Measurements from ENCODE around the gene ATF3.

Gene ATF3, protein sequence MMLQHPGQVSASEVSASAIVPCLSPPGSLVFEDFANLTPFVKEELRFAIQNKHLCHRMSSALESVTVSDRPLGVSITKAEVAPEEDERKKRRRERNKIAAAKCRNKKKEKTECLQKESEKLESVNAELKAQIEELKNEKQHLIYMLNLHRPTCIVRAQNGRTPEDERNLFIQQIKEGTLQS

GRCh38 chr1:212608392-212608958 lies at the start of gene ATF3:
TSS of gene ATF3 (plus strand) at chr1:212608761. CDS start at chr1:212615022, 6,261 bp downstream.
- peak; percentile 99 for DNase-seq

- no peak for DNase-seq
Measured at GRCh38 chr1:212559929-212560328, 48.6 kb upstream of the ATF3 start.

DNA sequence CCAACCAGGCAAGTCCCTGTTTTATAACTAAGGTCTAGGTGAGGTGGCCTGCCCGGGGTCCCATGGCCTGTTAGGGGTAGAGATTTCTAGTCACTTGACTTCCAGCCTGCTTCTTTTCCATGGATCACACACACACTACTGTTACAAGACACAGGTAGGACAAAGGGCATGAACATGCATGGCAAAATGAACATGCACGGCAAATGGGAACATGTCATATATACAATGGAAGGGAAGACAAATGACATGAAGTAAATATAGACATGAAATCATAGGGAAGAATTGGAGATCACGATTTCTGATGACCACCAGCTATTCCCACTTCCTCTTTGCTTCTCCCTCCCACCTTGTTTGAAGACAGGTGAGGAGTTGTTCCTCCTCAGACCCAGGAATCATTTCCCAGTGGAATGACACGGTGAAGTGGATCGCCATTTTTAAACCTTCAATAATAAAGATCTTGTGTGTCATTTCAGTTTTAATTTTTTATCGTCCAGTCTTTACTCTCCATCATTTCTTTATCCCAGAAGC lies 47.6 kb upstream of the ATF3 start:
- no peak for DNase-seq

DNA sequence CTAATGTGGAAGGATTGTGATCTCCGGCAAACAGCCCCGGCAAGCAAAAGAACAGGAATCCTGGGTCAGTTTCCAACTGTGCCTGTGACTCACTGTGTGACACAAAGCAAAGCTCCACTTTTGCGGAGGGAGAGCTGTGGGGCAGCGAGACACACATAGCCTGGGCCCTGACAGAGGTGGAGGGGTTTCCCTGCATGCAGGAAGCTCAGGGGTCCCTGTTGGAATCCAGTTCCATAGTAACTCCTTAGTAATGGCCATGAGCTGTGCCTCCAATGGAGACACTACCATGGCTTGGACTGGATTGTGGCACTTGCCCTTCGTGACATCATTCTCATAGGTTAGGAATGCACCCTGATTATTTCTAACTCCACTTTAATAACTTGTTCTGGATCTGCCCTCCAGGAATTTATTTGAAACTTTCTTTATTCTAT lies 47.0 kb upstream of the ATF3 start:
- DNase-seq: no peak

DNA sequence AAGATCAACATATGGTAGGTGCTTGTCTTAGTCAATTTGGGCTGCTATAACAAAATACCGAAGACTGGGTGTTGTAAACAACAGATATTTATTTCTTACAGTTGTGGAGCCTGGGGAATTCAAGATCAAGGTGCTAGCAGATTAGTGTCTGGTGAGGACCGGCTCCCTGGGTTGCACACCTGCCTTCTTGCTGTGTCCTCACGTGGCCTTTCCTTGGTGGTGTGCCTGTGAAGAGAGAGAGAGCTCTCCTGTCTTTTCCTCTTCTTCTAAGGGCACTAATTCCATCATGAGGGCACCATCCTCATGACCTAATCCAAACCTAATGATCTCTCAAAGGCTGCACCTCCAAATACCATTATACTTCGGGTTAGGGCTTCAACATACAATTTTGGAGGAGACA lies 45.8 kb upstream of the ATF3 start:
- no peak for DNase-seq

DNA sequence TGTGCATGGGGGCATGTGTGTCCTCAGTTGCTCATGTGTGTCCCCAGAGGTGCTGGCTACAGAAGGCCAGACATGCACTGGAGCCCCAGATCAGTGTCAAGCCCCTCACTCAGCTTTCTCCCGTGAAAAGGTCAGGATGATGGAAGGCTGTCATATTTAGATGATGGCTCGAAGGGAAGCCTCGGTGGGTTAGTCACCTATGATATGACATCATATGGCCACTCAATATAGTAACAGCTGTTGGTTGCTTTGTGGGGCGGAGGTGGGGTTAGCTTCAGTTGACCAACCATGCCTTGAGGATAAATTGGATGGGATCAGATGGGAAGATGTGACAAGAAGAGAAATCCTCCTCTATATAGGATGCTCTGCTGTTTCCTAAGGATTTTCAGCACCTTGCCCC lies 43.5 kb upstream of the ATF3 start:
- DNase-seq: no peak

DNA sequence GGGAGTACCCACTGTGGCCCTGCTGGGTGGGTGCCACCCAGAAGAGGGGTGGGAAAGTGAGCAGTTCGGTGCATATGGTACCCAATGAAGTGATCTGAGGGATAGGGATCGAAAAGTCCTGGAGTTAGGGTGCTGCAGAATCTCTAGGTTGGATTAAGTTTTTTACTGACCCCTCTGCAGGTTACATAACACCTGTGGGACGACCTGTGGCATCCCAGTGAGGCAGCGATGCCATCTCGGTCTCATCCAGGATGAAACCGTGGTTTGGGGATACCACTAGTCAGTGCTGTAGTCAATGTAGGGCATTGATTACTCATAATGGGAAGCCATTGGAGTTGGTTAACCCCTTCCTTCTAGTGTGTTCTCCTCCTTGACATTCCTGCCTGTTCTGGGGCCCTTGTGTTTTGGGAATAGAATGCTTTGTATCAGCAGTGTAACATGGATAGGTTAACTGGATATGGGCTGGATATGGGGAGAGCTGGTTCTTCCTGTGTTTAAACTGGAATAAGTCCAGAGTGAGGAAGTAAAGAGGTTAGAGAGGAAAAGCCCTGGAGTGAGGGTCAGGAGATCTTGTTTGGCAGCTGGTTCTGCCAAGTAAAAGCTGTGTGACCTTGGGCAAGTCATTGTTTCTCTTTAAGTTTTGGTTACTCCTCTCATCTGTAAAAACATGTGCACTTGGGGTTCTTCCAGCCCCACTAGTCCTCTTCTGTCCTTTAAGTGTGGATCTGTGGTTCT lies 42.8 kb upstream of the ATF3 start:
- DNase-seq: peak; percentile 30

DNA sequence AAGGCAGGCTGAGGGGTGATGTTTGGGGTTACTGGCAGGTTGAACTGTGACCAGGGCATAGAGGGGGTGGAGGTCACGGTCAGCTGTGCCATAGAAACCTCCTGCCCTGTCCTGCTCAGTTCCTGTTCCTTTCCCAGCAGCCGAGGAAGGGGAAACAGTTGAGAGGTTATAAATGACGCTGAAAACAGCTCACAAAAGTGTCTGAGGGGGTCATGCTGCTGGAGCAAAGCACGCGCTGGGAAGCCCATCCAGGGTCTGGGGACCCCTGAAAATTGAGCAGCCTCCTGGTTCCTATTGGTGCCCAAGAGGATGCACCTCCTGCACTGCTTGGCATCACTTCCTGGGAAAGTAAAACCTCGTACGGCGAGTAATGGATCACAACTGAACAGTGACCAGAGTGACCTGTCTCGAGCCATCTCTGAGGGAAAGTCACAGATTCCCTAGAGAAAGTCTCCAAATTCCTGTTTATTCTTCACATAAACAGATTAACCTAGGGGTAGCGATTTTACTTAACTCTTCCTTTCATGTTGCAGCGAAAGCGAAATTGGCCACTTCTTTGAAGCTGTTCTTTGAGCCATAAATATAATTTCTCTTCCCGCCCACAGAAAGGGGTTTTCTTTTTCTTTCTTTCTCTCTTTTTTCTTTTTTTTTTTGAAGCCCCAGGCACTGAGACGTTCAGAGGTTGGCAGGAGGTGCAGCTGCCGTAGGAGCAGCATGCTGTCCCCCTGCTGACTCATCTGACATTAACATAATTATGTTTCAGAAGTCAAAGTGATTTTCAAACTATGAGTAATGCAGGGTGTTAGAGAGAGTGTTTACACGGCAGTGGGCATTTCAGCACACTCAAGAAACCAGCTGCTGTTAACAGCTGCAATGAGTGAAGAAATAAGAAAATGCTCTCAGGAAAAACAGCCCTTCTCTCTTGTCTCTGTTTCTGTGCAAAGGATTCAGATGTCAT lies 41.8 kb upstream of the ATF3 start:
- peak; percentile 96 for DNase-seq

- DNase-seq: no peak
Measured at GRCh38 chr1:212567638-212568037, 40.9 kb upstream of the ATF3 start.

DNA sequence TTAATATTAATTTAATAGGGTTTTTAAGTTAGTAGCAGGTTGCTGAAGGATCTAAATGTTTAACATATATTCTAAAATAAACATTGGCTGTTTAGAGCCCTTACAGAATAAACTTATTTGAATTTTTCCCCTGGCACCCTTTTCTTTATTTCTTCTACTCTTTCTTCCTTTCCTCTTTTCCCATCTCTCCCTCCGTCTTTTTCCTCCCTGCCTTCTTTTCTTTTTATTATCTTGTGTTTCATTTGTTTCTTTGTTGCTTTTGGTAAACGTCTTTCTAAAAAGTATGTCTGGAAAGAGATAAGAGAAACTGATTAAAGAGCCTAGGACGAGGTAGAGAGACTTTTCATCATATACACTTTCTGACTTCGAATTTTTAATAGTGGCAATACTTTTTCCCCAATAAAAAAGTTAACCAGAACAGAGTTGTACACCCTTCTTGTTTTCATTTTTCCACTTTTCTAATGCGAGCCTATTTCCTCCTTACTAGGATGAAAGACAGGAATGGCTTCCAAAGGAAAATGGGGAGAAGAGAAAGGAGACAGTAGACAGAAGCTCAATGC lies 39.5 kb upstream of the ATF3 start:
- no peak for DNase-seq

DNA sequence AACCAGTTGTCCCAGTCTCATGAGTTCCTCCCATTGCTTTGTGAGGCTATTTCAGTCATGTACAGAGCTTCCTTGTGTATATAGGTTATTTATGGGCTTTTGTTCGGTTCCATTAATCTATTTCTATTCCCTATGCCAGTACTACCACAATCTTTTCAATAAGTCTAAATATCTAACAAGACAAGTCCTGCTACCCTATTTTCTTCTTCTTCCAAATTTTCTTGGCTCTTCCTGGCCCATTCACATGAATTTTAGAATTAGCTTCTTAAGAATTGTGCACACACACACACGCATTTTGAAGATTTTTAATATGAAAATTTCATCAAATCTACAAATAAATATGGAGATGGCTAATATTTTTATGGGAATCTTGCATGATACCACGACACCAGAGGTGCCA lies 33.8 kb upstream of the ATF3 start:
- no peak for DNase-seq

DNA sequence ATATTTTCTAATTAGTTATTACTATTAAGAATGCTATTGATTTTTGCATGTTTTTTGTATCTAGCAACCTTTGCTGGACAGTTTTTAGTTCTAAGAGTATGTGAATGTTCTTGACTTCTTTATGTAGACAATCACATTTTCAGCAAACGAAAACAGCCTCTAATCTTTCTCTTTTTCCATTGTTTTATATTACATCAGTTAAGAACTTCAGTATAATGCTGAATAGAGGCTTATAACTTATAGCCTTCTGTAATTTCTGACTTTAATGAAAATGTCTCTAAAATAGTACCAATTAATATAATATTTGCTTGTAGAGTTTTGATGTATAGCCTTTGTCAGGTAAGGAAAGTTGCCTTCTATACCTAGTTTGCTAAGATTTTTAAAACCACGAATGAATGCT lies 33.2 kb upstream of the ATF3 start:
- no peak for DNase-seq

DNA sequence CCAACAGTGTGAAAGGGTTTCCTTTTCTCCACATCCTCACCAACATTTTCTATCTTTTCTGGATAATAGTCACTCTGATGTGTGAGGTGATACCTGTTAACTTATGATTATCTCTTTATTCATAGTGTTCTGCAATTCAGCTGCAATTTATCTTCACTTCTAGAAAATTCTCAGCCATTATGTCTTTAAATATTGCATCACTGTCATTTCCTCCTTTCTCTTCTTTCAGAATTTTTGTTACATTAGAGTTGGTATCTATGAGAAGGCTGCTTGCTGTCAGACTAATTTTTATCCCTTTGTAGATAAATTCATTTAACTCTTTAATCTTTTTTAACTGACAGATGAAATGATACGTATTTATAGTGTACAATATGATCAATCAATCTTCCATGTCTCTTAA lies 30.5 kb upstream of the ATF3 start:
- DNase-seq: no peak

- DNase-seq: no peak
Measured at GRCh38 chr1:212581034-212581433, 27.5 kb upstream of the ATF3 start.

DNA sequence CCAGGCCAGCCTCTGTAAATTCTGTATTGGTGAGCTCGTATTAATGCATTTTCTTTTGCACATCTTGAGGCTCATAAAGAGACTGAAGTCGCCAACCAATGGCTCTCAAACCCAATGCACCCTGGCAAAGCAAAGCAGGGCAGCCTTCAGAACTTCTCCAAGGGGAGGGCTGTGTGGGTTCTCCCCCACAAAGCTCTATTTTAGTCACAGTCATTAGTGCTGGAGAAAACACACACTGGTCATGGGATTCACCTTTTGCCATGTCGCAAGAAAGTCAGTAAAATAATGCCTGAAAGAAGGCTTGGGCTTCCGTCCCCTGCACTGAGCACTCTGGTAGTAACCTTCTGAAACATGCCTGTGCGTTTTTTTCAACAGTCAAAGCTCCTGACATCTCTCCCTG lies 26.3 kb upstream of the ATF3 start:
- no peak for DNase-seq

DNA sequence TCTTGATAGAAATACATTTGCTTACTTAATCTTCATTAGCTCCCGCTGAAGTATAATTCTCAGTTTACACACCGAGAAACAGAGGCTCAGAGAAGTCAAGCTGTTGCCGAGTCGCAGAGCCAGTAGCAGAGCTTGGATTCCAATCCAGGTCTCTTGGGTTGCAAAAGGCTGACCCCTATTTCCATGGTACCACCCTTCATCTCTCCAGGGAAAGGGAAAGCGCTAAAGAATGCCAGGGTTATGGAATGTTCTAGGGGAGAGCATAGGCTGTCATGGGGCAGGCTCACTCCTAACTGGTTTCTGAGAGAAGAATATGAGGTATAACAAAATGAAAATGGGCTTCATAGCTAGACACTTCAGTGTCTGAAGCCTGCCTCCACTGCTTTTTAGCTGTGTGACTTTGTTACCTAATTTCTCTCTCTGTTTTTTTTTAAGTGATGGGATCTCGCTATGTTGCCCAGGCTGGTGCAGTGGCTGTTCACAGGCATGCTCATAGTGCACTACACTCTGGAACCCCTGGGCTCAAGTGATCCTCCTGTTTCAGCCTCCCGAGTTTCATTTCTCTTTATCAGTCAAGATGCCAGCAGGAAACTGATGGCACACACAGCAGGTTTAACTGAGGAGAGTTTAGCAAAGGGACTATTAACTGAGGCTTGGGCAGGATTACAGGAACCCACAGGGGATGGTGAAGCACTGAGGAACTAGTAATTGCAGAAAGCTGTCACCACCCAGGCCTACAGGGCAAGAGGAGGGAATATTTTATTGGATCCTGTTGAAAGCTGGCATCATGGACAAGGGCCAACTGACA lies 25.5 kb upstream of the ATF3 start:
- peak; percentile 44 for DNase-seq

DNA sequence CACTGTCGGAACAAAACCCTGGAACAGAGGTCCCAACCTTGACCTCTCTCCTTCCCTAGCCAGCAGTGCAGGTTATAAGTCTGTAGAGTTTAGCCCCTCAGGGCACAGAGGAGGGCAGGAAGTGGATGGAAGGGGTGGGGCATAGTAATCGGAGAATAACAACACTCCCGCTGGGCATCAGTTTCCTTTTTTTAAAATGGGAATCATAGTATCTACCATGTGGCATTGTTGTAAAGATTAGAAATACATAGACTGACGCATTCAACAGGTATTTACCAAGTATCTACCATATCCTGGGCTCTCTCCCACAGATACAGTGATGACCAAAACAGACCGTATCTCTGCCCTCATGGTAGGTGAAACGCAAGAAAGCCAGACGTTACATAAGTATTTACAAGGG lies 24.9 kb upstream of the ATF3 start:
- peak; percentile 53 for DNase-seq

GRCh38 chr1:212584092-212584886 lies 24.3 kb upstream of the ATF3 start:
- DNase-seq: no peak

- DNase-seq: no peak
Measured at GRCh38 chr1:212585210-212585609, 23.4 kb upstream of the ATF3 start.

GRCh38 chr1:212586206-212587015 lies 22.1 kb upstream of the ATF3 start:
- DNase-seq: no peak

Data from NCI-H69 (cell line).